Astrocyte of the cerebellum (primary cell): Measurements from ENCODE around the gene CPEB3.
A peak's percentile ranks its signal among the peaks of the same experiment; 100 is the strongest.
"Not testable (repeated sequence)": the region's sequence is repeated elsewhere in the genome, so short reads cannot be mapped to it uniquely, and the experiment has no call there.

ENCODE experiments used
- DNase-seq: peaks from one replicate; pipeline ENCODE4 v3.0.0-alpha.2; 2011; ENCODE audit warnings: low read depth
- H3K4me3 ChIP-seq: 2 replicates; pipeline ENCODE4 v1.5.1; 2011; ENCODE audit warnings: mild to moderate bottlenecking, low read depth, low read length, moderate library complexity
- in situ Hi-C: cut with HindIII; loops from 2 replicates; pipeline ENCODE4 v1.10.0; 2017; ENCODE audit warnings: low sequenced_read_pairs
- TF ChIP-seq, protein P1 (sequence below): IDR thresholded peaks from 2 replicates; pipeline ENCODE4 v1.5.1; 2012; ENCODE audit warnings: low read length, low read depth, moderate library complexity, mild to moderate bottlenecking; ENCODE audit errors: missing control alignments

CPEB3 gene

GRCh38 chr10:92124616-92125143, 166.2 kb downstream of the CPEB3 start:
- in situ Hi-C loops: loop anchor here (5.0 kb wide), 1 partner anchor 37 kb away; no protein-coding TSS in a partner anchor
- peak; percentile 83 for DNase-seq
- H3K4me3 ChIP-seq: no peak overlapping the region
- TF ChIP-seq, protein P1, sequence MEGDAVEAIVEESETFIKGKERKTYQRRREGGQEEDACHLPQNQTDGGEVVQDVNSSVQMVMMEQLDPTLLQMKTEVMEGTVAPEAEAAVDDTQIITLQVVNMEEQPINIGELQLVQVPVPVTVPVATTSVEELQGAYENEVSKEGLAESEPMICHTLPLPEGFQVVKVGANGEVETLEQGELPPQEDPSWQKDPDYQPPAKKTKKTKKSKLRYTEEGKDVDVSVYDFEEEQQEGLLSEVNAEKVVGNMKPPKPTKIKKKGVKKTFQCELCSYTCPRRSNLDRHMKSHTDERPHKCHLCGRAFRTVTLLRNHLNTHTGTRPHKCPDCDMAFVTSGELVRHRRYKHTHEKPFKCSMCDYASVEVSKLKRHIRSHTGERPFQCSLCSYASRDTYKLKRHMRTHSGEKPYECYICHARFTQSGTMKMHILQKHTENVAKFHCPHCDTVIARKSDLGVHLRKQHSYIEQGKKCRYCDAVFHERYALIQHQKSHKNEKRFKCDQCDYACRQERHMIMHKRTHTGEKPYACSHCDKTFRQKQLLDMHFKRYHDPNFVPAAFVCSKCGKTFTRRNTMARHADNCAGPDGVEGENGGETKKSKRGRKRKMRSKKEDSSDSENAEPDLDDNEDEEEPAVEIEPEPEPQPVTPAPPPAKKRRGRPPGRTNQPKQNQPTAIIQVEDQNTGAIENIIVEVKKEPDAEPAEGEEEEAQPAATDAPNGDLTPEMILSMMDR: no peak

DNA sequence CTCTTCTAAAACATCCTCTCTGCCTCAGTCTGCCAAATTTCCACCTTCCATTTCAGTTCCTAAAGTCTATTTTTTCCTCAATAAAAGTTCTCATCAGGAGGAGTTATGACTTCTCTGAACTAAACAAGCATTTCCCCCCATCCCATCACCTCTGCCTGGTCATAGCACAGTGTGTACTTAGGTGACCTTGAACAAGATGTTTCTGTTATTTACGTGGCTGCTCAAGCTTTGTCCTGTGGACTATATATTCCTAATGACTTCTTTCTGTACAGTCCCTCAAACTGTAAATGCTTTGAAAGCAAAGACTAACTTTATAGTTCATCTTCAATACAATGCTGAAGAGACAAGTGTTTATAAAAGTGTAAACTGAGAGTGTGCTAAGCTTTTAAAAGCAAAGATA, 166.9 kb downstream of the CPEB3 start:
- in situ Hi-C loops: loop anchor here (5.0 kb wide), 1 partner anchor 37 kb away; no protein-coding TSS in a partner anchor
- DNase-seq: no peak
- TF ChIP-seq, protein P1: no peak
- H3K4me3 ChIP-seq: no peak overlapping the region

GRCh38 chr10:92122941-92123450, 167.9 kb downstream of the CPEB3 start:
- no peak for DNase-seq

GRCh38 chr10:92121686-92122492, 169.0 kb downstream of the CPEB3 start:
- in situ Hi-C loops: loop anchor here (5.0 kb wide), 1 partner anchor 35 kb away; no protein-coding TSS in a partner anchor
- DNase-seq: no peak
- TF ChIP-seq, protein P1: no peak
- no peak overlapping the region for H3K4me3 ChIP-seq

More at GRCh38 chr10:92122941-92123450, 167.9 kb downstream of the CPEB3 start:
- TF ChIP-seq, protein P1: no peak
- H3K4me3 ChIP-seq: no peak overlapping the region
- in situ Hi-C loops: loop anchor here (5.0 kb wide), 1 partner anchor 36 kb away; no protein-coding TSS in a partner anchor

DNA sequence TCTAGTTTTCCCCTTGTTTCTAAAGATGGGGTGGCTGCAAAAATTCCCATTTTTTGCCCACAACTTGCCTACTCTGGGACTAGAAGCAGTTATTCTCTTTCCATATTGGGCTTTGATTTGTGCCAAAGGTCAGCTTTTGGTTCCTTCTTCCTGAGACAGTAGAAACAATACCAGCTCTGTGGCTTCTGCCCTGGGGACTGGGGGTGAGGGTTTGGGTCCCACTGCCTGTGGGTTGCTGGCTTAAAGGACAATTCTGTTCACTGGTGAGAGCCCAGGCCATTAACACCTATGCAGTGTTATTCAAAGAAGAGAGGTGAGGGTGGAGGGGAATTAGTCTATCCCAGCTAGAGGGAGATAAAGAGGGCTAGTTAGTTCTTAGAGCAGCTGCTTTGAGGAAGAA, 171.5 kb downstream of the CPEB3 start:
- H3K4me3 ChIP-seq: no peak overlapping the region
- in situ Hi-C loops: no loop called here
- no peak for DNase-seq
- TF ChIP-seq, protein P1: no peak

DNA sequence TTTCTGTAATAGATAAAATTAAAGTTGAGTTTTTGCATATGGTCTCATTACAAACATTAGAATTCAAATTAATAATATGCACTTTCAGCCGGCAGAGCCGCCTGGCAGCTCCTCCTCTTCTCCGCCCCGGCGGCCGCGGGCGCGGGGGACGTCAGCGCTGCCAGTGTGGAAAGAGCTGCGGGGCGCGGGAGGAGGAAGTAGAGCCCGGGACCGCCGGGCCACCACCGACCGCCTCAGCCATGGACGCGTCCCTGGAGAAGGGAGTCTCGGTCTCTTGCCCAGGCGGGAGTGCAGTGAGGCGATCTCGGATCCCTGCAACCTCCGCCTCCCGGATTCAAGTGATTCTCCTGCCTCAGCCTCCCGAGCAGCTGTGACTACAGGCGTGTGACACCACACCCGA, 176.0 kb downstream of the CPEB3 start:
- H3K4me3 ChIP-seq, DNase-seq: not testable (repeated sequence)
- in situ Hi-C loops: loop anchor here (5.0 kb wide), 1 partner anchor 72 kb away; no protein-coding TSS in a partner anchor
